ENCODE results near the gene GORAB. TPM values are rescaled to one million over a fixed set of nuclear protein-coding genes. Genes with fewer than 3 reads are reported as not detected.

GORAB gene
- total RNA-seq, 1 donor from 2014 or later, result 6.1 TPM

GRCh38 chr1:170518185-170518834, 13.7 kb upstream of the GORAB start:
- Histone ChIP-seq H3K4me3 (ENCODE audit: low read depth, low read length) (no peak overlapping the region), H3K27me3 (ENCODE audit: control insufficient read depth, insufficient read depth, low read length) (no peaks in the 10 kb centered on the region), H3K36me3 (ENCODE audit: control insufficient read depth, insufficient read depth, low read length) (no peaks in the 10 kb centered on the region)
- DNase-seq (ENCODE audit: low read depth), result no peak
- no peak for FAIRE-seq
- TF ChIP-seq, protein P1, sequence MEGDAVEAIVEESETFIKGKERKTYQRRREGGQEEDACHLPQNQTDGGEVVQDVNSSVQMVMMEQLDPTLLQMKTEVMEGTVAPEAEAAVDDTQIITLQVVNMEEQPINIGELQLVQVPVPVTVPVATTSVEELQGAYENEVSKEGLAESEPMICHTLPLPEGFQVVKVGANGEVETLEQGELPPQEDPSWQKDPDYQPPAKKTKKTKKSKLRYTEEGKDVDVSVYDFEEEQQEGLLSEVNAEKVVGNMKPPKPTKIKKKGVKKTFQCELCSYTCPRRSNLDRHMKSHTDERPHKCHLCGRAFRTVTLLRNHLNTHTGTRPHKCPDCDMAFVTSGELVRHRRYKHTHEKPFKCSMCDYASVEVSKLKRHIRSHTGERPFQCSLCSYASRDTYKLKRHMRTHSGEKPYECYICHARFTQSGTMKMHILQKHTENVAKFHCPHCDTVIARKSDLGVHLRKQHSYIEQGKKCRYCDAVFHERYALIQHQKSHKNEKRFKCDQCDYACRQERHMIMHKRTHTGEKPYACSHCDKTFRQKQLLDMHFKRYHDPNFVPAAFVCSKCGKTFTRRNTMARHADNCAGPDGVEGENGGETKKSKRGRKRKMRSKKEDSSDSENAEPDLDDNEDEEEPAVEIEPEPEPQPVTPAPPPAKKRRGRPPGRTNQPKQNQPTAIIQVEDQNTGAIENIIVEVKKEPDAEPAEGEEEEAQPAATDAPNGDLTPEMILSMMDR (IDR thresholded peaks at IDR 0.05; ENCODE audit: insufficient read depth, low read length, severe bottlenecking), result no peak

DNA sequence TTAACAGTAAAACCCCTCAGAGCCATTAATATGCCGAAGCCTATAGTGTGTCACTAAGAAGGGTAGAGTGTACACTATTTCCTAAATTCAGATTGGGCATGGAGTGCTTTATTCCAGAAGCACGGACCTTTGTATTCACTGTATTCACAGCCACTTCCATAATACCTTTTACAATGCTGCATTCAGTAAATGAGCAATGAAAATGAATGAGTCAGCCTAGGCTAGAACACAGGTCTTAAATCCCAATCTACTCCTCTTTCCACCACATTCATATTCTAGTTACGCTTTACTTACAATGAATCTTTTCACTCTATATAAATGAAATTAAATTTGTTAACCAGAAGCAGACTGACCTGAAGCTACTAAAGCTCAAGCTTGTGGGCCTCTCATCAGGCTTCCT, 13.0 kb upstream of the GORAB start:
- TF ChIP-seq, protein P1 (IDR thresholded peaks at IDR 0.05; ENCODE audit: insufficient read depth, low read length, severe bottlenecking), result no peak
- H3K27me3 ChIP-seq (ENCODE audit: control insufficient read depth, insufficient read depth, low read length), result no peaks in the 10 kb centered on the region
- H3K4me3 ChIP-seq (ENCODE audit: low read depth, low read length), result no peak overlapping the region
- FAIRE-seq (no peak), DNase-seq (ENCODE audit: low read depth) (peak; percentile 14)
- H3K36me3 ChIP-seq (ENCODE audit: control insufficient read depth, insufficient read depth, low read length), result no peaks in the 10 kb centered on the region

- no peak for FAIRE-seq
- Histone ChIP-seq H3K4me3 (ENCODE audit: low read depth, low read length) (no peak overlapping the region), H3K36me3 (ENCODE audit: control insufficient read depth, insufficient read depth, low read length) (no peaks in the 10 kb centered on the region), H3K27me3 (ENCODE audit: control insufficient read depth, insufficient read depth, low read length) (no peaks in the 10 kb centered on the region)
- TF ChIP-seq, protein P1 (IDR thresholded peaks at IDR 0.05; ENCODE audit: insufficient read depth, low read length, severe bottlenecking), result no peak
- peak; percentile 35 for DNase-seq (ENCODE audit: low read depth)
Measured at GRCh38 chr1:170520601-170521000, 11.4 kb upstream of the GORAB start.

DNA sequence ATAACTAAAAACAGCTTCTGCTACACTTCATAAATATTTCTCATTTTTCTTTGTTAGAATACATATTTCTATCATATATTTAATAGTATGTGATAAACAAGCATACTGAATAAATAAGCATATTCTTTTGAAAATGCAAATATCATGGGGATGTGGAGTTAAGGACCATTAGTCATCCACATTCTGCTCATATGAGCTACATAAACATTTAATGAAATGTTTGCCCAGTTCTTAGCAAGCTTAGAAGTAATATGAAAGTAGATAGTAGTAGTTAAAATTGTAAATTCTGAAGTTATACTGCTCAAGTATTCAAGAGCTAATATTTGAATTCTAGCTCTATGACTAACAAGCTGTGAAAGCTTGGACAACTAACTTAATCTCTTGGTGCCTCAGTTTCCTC, 10.1 kb upstream of the GORAB start:
- Histone ChIP-seq H3K4me3 (ENCODE audit: low read depth, low read length) (no peak overlapping the region), H3K36me3 (ENCODE audit: control insufficient read depth, insufficient read depth, low read length) (no peaks in the 10 kb centered on the region), H3K27me3 (ENCODE audit: control insufficient read depth, insufficient read depth, low read length) (no peaks in the 10 kb centered on the region)
- DNase-seq (ENCODE audit: low read depth) (no peak), FAIRE-seq (no peak)
- TF ChIP-seq, protein P1 (IDR thresholded peaks at IDR 0.05; ENCODE audit: insufficient read depth, low read length, severe bottlenecking), result no peak

DNA sequence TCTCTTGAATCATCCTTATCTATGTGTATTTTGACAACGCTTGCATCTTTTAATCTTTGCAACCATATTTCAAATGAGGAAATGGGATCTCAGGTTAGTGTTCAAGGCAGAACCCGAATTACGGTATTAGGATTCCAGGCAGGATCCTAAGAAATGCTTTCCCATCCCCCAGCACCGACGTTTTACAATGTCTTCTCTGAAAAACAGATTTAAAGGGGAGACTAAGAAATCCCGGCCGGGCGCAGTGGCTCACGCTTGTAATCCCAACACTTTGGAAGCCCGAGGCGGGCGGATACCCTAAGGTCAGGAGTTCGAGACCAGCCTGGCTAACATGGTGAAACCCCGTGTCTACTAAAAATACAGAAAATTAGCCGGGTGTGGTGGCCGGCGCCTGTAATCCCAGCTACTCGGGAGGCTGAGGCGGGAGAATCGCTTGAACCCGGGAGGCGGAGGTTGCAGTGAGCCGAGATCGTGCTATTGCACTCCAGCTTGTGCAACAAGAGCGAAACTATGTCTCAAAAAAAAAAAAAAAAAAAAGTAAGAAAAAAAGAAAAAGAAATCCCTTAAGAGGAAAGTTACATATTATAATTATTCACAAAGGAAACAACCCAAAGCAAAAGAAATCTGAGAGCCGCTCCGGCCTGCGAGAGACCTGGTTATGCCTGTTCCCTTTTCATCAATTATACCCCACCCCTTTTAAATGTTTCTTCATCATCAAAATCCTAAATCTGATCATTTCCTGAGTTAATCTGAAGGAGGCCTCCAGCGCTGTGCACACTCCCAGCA, 801 bp upstream of the GORAB start:
- Histone ChIP-seq H3K4me3 (ENCODE audit: low read depth, low read length) (peak overlapping the region; percentile 64), H3K36me3 (ENCODE audit: control insufficient read depth, insufficient read depth, low read length) (no peaks in the 10 kb centered on the region), H3K27me3 (ENCODE audit: control insufficient read depth, insufficient read depth, low read length) (no peaks in the 10 kb centered on the region)
- TF ChIP-seq, protein P1 (IDR thresholded peaks at IDR 0.05; ENCODE audit: insufficient read depth, low read length, severe bottlenecking), result no peak
- FAIRE-seq (no peak), DNase-seq (ENCODE audit: low read depth) (no peak)

Measured in bronchial epithelial cell (primary cell).